GM15510 (cell line): ENCODE results near the gene KAZN.

Source experiments
- POLR2A ChIP-seq: IDR thresholded peaks from 3 replicates; pipeline ENCODE4 v1.6.1; 2011; ENCODE audit warnings: borderline replicate concordance; ENCODE audit not compliant: insufficient read length; ENCODE audit errors: extremely low read depth

KAZN gene

GRCh38 chr1:14840374-14840773 lies 241.9 kb downstream of the KAZN start:
- no peak for TF ChIP-seq POLR2A

GRCh38 chr1:14841456-14841855 lies 243.0 kb downstream of the KAZN start:
- no peak for TF ChIP-seq POLR2A

- TF ChIP-seq POLR2A, result no peak
These were observed 243.5 kb downstream of the KAZN start for GRCh38 chr1:14841951-14842350.

- no peak for TF ChIP-seq POLR2A
These were observed 243.9 kb downstream of the KAZN start for GRCh38 chr1:14842361-14842760.

- TF ChIP-seq POLR2A, result no peak
These were observed 244.4 kb downstream of the KAZN start for GRCh38 chr1:14842891-14843290.

- no peak for TF ChIP-seq POLR2A
These were observed 245.0 kb downstream of the KAZN start for GRCh38 chr1:14843525-14843924.

- no peak for TF ChIP-seq POLR2A
These were observed 245.9 kb downstream of the KAZN start for GRCh38 chr1:14844356-14844755.

- TF ChIP-seq POLR2A, result no peak
These were observed 246.6 kb downstream of the KAZN start for GRCh38 chr1:14844923-14845617.

- TF ChIP-seq POLR2A, result no peak
These were observed 247.4 kb downstream of the KAZN start for GRCh38 chr1:14845851-14846250.

- no peak for TF ChIP-seq POLR2A
These were observed 248.2 kb downstream of the KAZN start for GRCh38 chr1:14846688-14847087.

GRCh38 chr1:14848203-14848602 lies 249.7 kb downstream of the KAZN start:
- no peak for TF ChIP-seq POLR2A

- no peak for TF ChIP-seq POLR2A
These were observed 250.1 kb downstream of the KAZN start for GRCh38 chr1:14848625-14849024.

GRCh38 chr1:14849038-14849437 lies 250.6 kb downstream of the KAZN start:
- no peak for TF ChIP-seq POLR2A

- TF ChIP-seq POLR2A, result no peak
These were observed 252.1 kb downstream of the KAZN start for GRCh38 chr1:14850563-14850962.

- no peak for TF ChIP-seq POLR2A
These were observed 253.3 kb downstream of the KAZN start for GRCh38 chr1:14851760-14852159.

- TF ChIP-seq POLR2A, result no peak
These were observed 253.8 kb downstream of the KAZN start for GRCh38 chr1:14852291-14852690.

- no peak for TF ChIP-seq POLR2A
These were observed 255.0 kb downstream of the KAZN start for GRCh38 chr1:14853518-14853917.

GRCh38 chr1:14855268-14855667 lies 256.8 kb downstream of the KAZN start:
- TF ChIP-seq POLR2A, result no peak

GRCh38 chr1:14855801-14856200 lies 257.3 kb downstream of the KAZN start:
- TF ChIP-seq POLR2A, result no peak
